ENCODE results near the gene ZBTB16. TPM values are rescaled to one million over a fixed set of nuclear protein-coding genes. Genes with fewer than 3 reads are reported as not detected.

Gene ZBTB16
- total and polyA plus RNA-seq, 12 donors = 7.9 to 119 (median 53.2) TPM

- Histone ChIP-seq H3K4me3 (no peak overlapping the region), H3K27ac (peak overlapping the region in 3 of 5 donors; percentile 43 to 86 (median 80)), H3K27me3 (no peaks in the 10 kb centered on the region), H3K4me1 (replicated peaks in 1 of 2) (peaks cover 64 to 95% of the 10 kb centered on the region in 2 donors), H3K36me3 (replicated peaks in 1 of 2) (peaks cover 0 to 8% of the 10 kb centered on the region in 2 donors), H3K9me3 (replicated peaks in 1 of 3) (no peaks in the 10 kb centered on the region)
- peak in 1 of 7 donors; percentile 9 for DNase-seq
- no peak for TF ChIP-seq CTCF (IDR thresholded peaks at IDR 0.05)
- no peak for TF ChIP-seq POLR2A (IDR thresholded peaks at IDR 0.05)
- intact Hi-C loops (cut with DNase I) = no loop called here
- 89 to 93% (median 92%) methylated on average over 4 of the region's 4 CpGs for WGBS, 4 donors
These were observed 78.9 kb downstream of the ZBTB16 start for GRCh38 chr11:114138411-114138810.

- DNase-seq = peak in 1 of 7 donors; percentile 12
- WGBS, 4 donors = 82 to 98% (median 94%) methylated on average over 13 of the region's 13 CpGs
- TF ChIP-seq CTCF (IDR thresholded peaks at IDR 0.05) (no peak), POLR2A (IDR thresholded peaks at IDR 0.05) (no peak)
- Histone ChIP-seq H3K4me3 (no peak overlapping the region), H3K27ac (peak overlapping the region in 3 of 5 donors; percentile 35 to 80 (median 68)), H3K9me3 (replicated peaks in 1 of 3) (no peaks in the 10 kb centered on the region), H3K4me1 (replicated peaks in 1 of 2) (peaks cover 56 to 95% of the 10 kb centered on the region in 2 donors), H3K27me3 (no peaks in the 10 kb centered on the region), H3K36me3 (replicated peaks in 1 of 2) (peaks cover 0 to 8% of the 10 kb centered on the region in 2 donors)
- intact Hi-C loops (cut with DNase I) = no loop called here
These were observed 81.3 kb downstream of the ZBTB16 start for GRCh38 chr11:114140826-114141225.

GRCh38 chr11:114141863-114142580 lies 82.5 kb downstream of the ZBTB16 start:
- no peaks in the 10 kb centered on the region for H3K9me3 ChIP-seq (replicated peaks in 1 of 3)
- WGBS, 4 donors = 63 to 70% (median 66%) methylated on average over 10 of the region's 10 CpGs
- peak overlapping the region in 3 of 5 donors; percentile 22 to 80 (median 68) for H3K27ac ChIP-seq
- no peaks in the 10 kb centered on the region for H3K27me3 ChIP-seq
- intact Hi-C loops (cut with DNase I) = no loop called here
- peak in 1 of 7 donors; percentile 16 for DNase-seq
- TF ChIP-seq CTCF (IDR thresholded peaks at IDR 0.05) (no peak), POLR2A (IDR thresholded peaks at IDR 0.05) (no peak)
- peaks cover 49 to 95% of the 10 kb centered on the region in 2 donors for H3K4me1 ChIP-seq (replicated peaks in 1 of 2)
- no peak overlapping the region for H3K4me3 ChIP-seq
- H3K36me3 ChIP-seq (replicated peaks in 1 of 2) = peaks cover 0 to 8% of the 10 kb centered on the region in 2 donors

GRCh38 chr11:114142707-114143106 lies 83.2 kb downstream of the ZBTB16 start:
- DNase-seq = no peak
- intact Hi-C loops (cut with DNase I) = no loop called here
- Histone ChIP-seq H3K4me3 (no peak overlapping the region), H3K36me3 (replicated peaks in 1 of 2) (peaks cover 0 to 8% of the 10 kb centered on the region in 2 donors), H3K27me3 (no peaks in the 10 kb centered on the region), H3K4me1 (replicated peaks in 1 of 2) (peaks cover 49 to 95% of the 10 kb centered on the region in 2 donors), H3K27ac (peak overlapping the region in 3 of 5 donors; percentile 30 to 80 (median 68)), H3K9me3 (replicated peaks in 1 of 3) (no peaks in the 10 kb centered on the region)
- 73 to 81% (median 77%) methylated on average over 6 of the region's 6 CpGs for WGBS, 4 donors
- TF ChIP-seq POLR2A (IDR thresholded peaks at IDR 0.05) (no peak), CTCF (IDR thresholded peaks at IDR 0.05) (no peak)

Data from adrenal gland (tissue), 12 donors.